HS-5 (cell line): ENCODE results near the gene PABPN1.
A peak's percentile ranks its signal among the peaks of the same experiment; 100 is the strongest.
"Not testable (repeated sequence)": the region's sequence is repeated elsewhere in the genome, so short reads cannot be mapped to it uniquely, and the experiment has no call there.

ENCODE experiments used
- DNase-seq: peaks from one replicate; pipeline ENCODE4 v3.0.0-alpha.2; 2012; ENCODE audit warnings: low read depth

PABPN1 gene

GRCh38 chr14:23320584-23321571 lies at the start of gene PABPN1:
TSS of gene PABPN1 (plus strand) at chr14:23321457. CDS start at chr14:23321470, 13 bp downstream.
- peak; percentile 98 for DNase-seq

GRCh38 chr14:23275412-23275811 lies 45.8 kb upstream of the PABPN1 start:
- no peak for DNase-seq

- no peak for DNase-seq
Measured at GRCh38 chr14:23277189-23277588, 44.1 kb upstream of the PABPN1 start.

GRCh38 chr14:23277928-23278327 lies 43.3 kb upstream of the PABPN1 start:
- DNase-seq, result not testable (repeated sequence)

- no peak for DNase-seq
Measured at GRCh38 chr14:23281247-23281646, 40.0 kb upstream of the PABPN1 start.

GRCh38 chr14:23284654-23285529 lies 36.4 kb upstream of the PABPN1 start:
- DNase-seq, result no peak

- DNase-seq, result no peak
Measured at GRCh38 chr14:23285530-23286019, 35.7 kb upstream of the PABPN1 start.

GRCh38 chr14:23286020-23286901 lies 35.0 kb upstream of the PABPN1 start, which contains the start of gene HOMEZ:
TSS of gene HOMEZ (minus strand) at chr14:23286132. CDS start at chr14:23285952, 180 bp downstream.
- peak; percentile 83 for DNase-seq

GRCh38 chr14:23286902-23287479 lies 34.3 kb upstream of the PABPN1 start:
- no peak for DNase-seq

GRCh38 chr14:23294734-23295561 lies 26.3 kb upstream of the PABPN1 start:
- no peak for DNase-seq

GRCh38 chr14:23296012-23296777 lies 25.1 kb upstream of the PABPN1 start:
- no peak for DNase-seq

- no peak for DNase-seq
Measured at GRCh38 chr14:23297096-23297495, 24.2 kb upstream of the PABPN1 start.

- no peak for DNase-seq
Measured at GRCh38 chr14:23297611-23298277, 23.5 kb upstream of the PABPN1 start.

GRCh38 chr14:23299211-23299957 lies 21.9 kb upstream of the PABPN1 start:
- DNase-seq, result no peak

GRCh38 chr14:23299986-23300686 lies 21.1 kb upstream of the PABPN1 start:
- no peak for DNase-seq

GRCh38 chr14:23300687-23301223 lies 20.5 kb upstream of the PABPN1 start:
- no peak for DNase-seq
